ENCODE results near the gene DOCK4.

The DOCK4 gene

GRCh38 chr7:111697771-111698170 lies 508.4 kb downstream of the DOCK4 start:
- DNase-seq: no peak

DNA sequence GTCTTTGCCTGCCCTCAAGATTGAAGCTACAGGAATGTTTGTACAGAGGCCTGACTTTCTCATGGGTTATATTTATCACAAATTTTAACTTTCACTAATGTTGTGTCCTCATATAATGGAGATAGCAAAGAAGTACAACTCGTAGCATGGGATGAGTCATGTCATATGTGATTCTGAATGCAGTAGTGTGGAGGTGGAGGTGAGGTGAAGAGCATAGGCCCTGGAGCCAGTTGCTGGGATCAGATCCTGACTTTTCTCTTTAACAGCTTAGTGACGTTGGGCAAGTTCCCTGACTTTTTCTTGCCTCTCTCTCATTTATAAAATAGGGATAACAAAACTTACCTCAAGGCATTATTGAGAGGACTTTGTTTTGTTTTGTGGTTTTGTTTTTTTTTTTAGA lies 511.8 kb downstream of the DOCK4 start:
- DNase-seq: no peak

- DNase-seq: no peak
Observed at GRCh38 chr7:111690364-111691111, 515.7 kb downstream of the DOCK4 start.

GRCh38 chr7:111685349-111685748 lies 520.9 kb downstream of the DOCK4 start:
- no peak for DNase-seq

DNA sequence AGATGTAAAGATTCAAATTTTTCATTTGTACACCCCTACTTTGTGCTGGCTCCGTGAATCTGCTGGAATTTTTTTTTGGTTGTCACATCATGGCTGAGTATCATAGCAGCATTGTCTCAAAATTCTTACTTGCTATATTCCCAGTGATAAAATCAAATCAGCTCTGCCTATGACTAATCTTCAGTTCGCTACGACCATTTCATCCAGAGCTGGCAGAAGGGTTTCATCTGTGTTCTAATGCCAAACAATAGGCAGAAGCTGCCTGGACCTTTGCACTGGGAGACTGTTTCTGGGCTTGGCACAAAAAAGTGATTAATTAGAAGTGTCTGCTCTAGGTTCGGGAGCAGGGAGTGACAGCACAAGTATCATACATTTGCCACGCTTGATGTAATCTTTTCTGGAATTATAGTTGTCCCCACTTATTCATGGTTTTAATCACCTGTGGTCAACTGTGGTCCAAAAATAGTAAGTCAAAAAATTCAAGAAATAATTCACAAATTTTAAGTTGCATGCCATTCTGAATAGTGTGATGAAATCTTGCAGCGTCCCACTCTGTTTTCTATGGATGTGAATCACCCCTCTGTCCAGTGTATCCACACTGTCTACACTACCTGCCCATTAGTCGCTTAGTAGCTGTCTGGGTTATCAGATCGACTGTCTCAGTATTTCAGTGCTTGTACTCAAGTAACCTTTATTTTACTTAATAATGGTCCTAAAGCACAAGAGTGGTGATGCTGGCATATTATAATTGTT lies 523.4 kb downstream of the DOCK4 start:
- DNase-seq: no peak

GRCh38 chr7:111681242-111681641 lies 525.0 kb downstream of the DOCK4 start:
- no peak for DNase-seq

DNA sequence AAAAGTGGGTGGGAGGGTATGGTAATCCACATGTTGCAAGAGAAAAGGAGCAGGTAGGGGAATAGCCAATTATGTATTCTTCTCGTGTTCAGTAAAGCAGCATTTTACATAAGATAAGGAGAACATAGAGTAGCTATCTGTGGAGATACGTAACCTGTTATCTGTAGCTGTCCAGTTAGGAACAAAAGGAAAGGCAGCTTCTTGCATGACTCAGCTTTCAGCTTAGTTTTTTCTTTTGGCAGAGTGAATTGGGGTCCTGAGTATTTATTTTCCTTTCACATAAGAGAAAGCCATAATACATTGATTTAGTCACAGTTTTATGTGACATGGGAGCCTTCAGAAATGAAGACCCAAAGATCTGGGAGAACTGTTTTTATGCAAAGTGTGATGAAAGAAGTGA lies 527.2 kb downstream of the DOCK4 start:
- no peak for DNase-seq

DNA sequence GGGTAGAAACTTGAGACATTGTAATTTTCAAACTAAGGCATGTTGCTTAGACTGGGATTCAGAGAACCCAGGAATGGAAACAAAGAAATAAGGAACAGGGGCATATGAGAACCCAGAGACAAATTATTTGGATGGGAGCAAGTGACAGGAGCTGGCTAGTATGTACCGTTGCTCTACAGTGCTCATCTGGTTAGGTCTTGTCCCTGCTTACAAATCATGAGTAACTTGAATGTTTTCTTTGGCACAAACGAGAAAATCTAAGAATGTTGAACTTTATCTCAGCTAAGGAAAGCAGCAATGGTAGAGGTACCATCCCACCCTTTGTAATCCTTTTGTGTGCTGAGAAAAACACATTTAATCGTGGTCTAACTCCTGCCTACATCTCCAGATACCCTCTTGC lies 527.9 kb downstream of the DOCK4 start:
- no peak for DNase-seq

- no peak for DNase-seq
Observed at GRCh38 chr7:111677848-111678247, 528.4 kb downstream of the DOCK4 start.

DNA sequence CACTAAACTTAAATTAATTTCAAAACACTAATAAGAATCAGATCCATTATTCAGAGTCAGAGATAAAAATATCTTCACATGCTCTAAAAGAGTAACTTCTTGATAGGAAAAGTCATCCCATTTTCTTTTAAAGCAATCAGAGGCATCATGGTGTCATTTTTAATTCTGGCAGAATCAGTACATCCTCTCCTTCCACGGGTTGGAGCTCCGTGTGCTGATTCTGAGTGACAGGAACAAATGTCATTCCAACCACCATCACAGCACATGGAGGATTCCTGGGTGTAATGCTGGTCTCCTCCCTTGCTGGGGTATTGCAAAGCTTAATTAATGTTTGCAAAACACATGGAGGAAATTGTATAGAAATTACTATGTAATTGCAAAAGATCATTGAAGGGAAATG lies 529.4 kb downstream of the DOCK4 start:
- DNase-seq: no peak

All from activated CD4-positive, alpha-beta T cell treated with anti-CD3 and anti-CD28 coated beads, Interleukin-2, amount 50 U/mL, for 1 hour (primary cell).